ENCODE data around the gene ZNF732. TPM values are rescaled to one million over a fixed set of nuclear protein-coding genes. Genes with fewer than 3 reads are reported as not detected.
"Not testable (repeated sequence)": the region's sequence is repeated elsewhere in the genome, so short reads cannot be mapped to it uniquely, and the experiment has no call there.

The ZNF732 gene
- 0.55 and 6.4 TPM in 2 replicates for total RNA-seq (2014; rRNA removed; shearing (Covaris generic))

DNA sequence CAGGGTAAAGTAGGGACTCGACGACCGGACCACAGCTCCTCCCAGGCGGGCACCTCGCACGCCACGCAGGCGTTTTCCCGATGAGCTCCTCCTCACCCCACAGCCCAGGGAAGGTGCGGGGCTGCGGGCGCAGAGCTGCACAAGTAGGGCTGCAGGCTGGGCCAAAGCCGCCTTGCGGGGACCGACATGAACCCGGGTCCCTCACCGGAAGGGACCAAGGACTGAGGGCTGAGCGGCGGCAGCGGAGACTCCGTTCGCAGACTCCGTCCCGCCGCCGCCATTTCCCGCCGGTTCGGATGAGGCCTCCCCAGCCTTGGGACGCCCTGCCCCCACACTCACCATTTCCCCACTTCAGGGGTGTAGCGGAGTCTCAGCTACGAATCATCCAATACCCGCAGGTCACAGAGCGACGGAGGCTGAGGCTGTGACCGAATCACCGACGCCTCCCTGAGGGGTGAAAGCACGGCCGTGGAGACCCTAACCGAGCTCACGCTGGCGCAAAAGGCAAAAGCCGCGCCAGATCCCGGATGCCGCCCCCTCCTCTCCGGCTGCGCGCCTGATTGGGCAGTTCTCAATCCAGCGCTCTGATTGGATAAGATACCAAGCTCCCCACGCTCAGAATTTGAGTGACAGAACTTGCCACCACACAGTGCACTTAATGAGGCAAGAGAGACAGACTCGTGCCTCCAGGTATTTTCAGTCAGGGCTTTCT lies at the start of gene ZNF732:
Gene ZNF732, minus strand, starts transcription at position 506 of the 712 bp plus-strand sequence. Its CDS starts 164 bp downstream, at position 342.
- in situ Hi-C loops (cut with HindIII; ENCODE audit: low sequenced_read_pairs): no loop called here
- peak; percentile 53 for DNase-seq (ENCODE audit: low spot score)

DNA sequence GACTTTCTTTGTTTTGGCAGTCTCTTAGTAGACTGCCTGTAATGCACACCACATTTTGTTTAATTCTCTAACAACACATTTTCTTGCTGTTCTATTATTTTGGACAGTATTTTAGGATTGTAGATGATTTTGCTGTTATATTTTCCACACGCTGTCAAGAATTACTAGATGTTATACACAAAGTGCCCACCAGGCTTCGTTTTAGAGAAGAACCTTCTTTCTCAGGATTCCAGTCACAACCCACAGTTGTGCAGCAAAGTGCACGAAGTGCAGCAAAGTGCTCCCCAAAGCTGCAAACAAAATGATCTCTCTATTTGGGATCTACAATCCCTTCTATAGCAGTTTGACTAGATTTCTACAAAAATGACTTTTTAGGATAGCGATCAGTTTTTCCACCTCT lies 34.7 kb upstream of the ZNF732 start:
- in situ Hi-C loops (cut with HindIII; ENCODE audit: low sequenced_read_pairs): no loop called here
- no peak for DNase-seq (ENCODE audit: low spot score)

DNA sequence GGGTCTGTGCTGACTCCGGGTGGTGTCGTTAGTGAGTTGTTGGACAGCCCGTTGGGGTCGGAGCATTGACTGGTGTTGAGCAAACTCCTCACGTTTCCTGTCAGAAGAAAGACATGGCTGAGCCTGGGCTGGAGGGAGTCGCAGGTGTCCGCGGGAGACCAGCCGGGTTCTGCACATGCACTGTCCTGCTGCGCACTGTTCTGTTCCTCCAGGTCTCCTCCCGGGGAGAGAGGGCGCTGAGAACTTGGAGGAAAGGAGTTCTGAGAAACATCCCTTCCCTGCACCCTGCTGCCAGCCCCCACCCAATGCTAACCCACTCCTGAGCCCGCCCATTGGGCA lies 33.5 kb upstream of the ZNF732 start:
- peak; percentile 1 for DNase-seq (ENCODE audit: low spot score)
- in situ Hi-C loops (cut with HindIII; ENCODE audit: low sequenced_read_pairs): no loop called here

DNA sequence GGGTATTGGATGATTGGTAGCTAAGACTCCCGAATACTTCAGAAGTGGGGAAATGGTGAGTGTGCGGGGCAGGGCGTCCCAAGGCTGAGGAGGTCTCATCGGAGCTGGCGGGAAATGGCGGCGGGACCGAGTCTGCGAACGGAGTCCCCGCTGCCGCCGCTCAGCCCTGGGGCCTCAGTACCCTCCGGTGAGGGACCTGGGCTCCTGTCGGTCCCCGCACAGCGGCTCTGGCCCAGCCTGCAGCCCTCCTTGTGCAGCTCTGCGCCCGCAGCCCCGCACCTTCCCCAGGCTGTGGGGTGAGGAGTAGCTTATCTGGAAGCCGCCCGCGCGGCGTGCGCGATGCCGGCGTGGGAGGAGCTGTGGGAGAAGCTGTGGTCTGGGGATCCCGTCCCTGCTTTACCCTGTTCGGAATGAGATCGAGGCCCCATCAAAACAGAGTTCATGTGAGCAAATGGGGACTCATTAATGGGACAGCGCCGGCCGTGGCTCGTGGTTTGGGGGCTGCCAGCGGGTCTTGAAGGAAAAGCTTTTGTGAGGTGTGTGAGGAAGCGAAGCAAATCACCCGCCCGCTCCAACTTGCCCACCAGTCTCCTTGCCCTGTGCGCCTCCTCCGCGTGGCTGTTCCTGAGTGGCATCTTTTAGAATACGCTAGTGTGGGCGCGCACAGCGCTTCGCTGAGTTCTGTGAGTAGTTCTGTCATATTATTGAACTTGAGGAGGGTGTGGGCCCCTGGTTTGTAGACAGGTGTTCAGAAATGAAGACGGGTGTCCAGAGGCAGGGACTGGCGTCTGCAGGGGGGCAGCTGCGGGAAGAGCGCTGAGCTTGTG lies 32.9 kb upstream of the ZNF732 start:
- in situ Hi-C loops (cut with HindIII; ENCODE audit: low sequenced_read_pairs): no loop called here
- peak; percentile 49 for DNase-seq (ENCODE audit: low spot score)

- DNase-seq (ENCODE audit: low spot score): peak; percentile 99
- in situ Hi-C loops (cut with HindIII; ENCODE audit: low sequenced_read_pairs): no loop called here
These were observed 32.1 kb upstream of the ZNF732 start, which contains the start of gene ZNF141 for GRCh38 chr4:337143-337931. ZNF141 (plus strand) TSS chr4:337814; CDS start chr4:337984, 170 bp downstream.

GRCh38 chr4:336893-337142 lies 31.5 kb upstream of the ZNF732 start:
- in situ Hi-C loops (cut with HindIII; ENCODE audit: low sequenced_read_pairs): no loop called here
- no peak for DNase-seq (ENCODE audit: low spot score)

GRCh38 chr4:336099-336892 lies 31.0 kb upstream of the ZNF732 start:
- in situ Hi-C loops (cut with HindIII; ENCODE audit: low sequenced_read_pairs): no loop called here
- DNase-seq (ENCODE audit: low spot score): peak; percentile 52

DNA sequence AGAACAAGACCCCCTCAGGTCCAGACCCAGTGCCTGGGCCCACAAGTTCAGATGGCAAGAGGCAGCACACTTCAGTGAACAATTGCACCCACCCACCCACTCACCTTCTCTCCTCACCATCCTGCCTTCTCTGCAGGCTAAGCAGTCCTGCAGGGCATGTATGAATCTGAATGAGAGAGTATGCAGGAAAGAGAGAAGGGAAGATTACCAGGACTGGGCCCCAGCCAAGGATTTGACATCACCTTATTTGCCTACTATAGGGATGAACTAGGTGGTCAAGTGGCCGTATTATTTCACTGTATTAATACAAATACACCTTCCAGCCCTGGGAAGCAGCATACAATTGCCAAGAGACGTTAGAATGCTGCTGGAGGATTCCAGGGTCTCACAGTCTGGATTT lies 30.2 kb upstream of the ZNF732 start:
- DNase-seq (ENCODE audit: low spot score): peak; percentile 61
- in situ Hi-C loops (cut with HindIII; ENCODE audit: low sequenced_read_pairs): no loop called here

GRCh38 chr4:328729-329128 lies 23.5 kb upstream of the ZNF732 start:
- DNase-seq (ENCODE audit: low spot score): no peak
- in situ Hi-C loops (cut with HindIII; ENCODE audit: low sequenced_read_pairs): no loop called here

- in situ Hi-C loops (cut with HindIII; ENCODE audit: low sequenced_read_pairs): no loop called here
- no peak for DNase-seq (ENCODE audit: low spot score)
These were observed 9.1 kb upstream of the ZNF732 start for GRCh38 chr4:314296-314903.

DNA sequence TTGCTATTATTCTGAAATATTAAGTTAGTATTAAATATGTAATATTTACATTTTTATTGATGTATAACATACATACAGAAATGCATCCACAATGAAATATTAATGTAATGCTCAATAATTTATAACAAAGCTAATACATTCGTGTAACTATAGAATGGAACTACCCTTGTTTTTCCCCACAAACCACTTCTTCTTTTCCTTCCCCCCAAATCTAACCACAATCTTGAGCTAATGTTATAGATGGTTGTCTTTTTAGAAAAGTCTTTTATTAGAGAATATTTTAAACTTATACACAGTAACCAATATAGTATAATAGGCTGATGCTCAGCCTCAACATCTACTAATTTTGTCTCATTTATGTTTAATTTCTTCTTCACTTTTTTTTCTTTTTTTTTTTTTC lies 4.5 kb upstream of the ZNF732 start:
- in situ Hi-C loops (cut with HindIII; ENCODE audit: low sequenced_read_pairs): no loop called here

GRCh38 chr4:306551-306961 lies 1.3 kb upstream of the ZNF732 start:
- in situ Hi-C loops (cut with HindIII; ENCODE audit: low sequenced_read_pairs): no loop called here
- no peak for DNase-seq (ENCODE audit: low spot score)

More for the DNA sequence above, 4.5 kb upstream of the ZNF732 start:
- DNase-seq (ENCODE audit: low spot score): no peak

- in situ Hi-C loops (cut with HindIII; ENCODE audit: low sequenced_read_pairs); DNase-seq (ENCODE audit: low spot score): not testable (repeated sequence)
These were observed 758 bp downstream of the ZNF732 start for GRCh38 chr4:304516-304915.

DNA sequence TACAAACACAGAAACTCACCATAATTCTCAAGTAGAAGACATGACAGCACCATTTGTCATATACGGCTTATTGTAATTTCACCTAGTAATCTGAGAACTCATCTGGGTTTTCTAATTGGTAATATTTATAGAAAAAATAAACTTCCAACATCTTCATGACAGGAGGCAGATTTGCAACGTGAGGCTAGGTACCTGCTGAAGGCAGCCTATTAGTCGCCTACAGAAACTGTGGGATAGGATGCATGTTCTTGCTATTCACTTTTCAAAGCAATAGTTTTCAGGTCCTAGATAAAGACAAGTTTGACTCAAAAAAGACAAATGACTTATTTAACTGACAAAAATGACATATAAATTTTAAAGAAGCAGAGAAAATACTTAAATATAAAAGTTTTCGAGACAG lies 2.9 kb downstream of the ZNF732 start:
- DNase-seq (ENCODE audit: low spot score): no peak
- in situ Hi-C loops (cut with HindIII; ENCODE audit: low sequenced_read_pairs): no loop called here

GRCh38 chr4:294732-295131 lies 10.5 kb downstream of the ZNF732 start:
- in situ Hi-C loops (cut with HindIII; ENCODE audit: low sequenced_read_pairs): no loop called here

DNA sequence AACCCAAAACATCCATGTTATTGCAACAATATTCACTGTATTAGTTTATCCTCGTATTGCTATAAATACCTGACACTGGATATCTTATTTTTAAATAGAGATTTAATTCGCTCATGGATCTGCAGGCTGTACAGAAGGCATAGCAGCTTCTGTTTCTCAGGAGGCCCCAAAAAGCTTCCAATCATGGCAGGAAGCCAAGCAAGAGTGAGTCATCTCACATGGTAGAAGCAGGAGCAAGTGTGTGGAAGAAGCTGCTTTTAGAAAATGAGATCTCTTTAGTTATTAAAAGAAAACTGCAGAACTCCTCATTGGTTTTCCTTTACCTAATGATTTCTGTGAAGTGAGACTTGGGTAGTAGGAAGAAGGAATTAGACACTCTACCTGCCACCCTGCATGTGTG lies 16.4 kb downstream of the ZNF732 start:
- no peak for DNase-seq (ENCODE audit: low spot score)
- in situ Hi-C loops (cut with HindIII; ENCODE audit: low sequenced_read_pairs): no loop called here

More at GRCh38 chr4:294732-295131, 10.5 kb downstream of the ZNF732 start:
- no peak for DNase-seq (ENCODE audit: low spot score)

- in situ Hi-C loops (cut with HindIII; ENCODE audit: low sequenced_read_pairs): no loop called here
- no peak for DNase-seq (ENCODE audit: low spot score)
These were observed 31.8 kb downstream of the ZNF732 start for GRCh38 chr4:273309-274017.

DNA sequence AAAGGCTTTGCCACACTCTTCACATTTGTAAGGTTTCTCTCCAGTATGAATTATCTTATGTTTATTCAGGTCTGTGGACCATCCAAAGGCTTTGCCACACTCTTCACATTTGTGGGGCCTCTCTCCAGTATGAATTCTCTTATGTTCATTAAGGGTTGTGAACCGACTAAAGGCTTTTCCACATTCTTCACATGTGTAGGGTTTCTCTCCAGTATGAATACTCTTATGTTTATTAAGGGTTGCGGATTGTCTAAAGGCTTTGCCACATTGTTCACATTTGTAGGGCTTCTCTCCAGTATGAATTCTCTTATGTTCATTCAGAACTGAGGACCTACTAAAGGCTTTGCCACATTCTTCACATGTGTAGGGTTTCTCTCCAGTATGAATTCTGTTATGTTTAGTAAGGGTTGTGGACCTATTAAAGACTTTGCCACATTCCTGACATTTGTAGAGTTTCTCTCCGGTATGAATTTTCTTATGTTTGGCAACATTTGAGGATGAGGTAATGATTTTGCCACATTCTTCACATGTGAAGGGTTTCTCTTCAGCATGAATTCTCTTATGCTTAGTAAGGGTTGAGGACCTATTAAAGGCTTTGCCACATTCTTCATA lies 33.7 kb downstream of the ZNF732 start:
- in situ Hi-C loops (cut with HindIII; ENCODE audit: low sequenced_read_pairs): no loop called here

More for the DNA sequence above, 33.7 kb downstream of the ZNF732 start:
- no peak for DNase-seq (ENCODE audit: low spot score)

Data from G401 (cell line).